Natural killer cell (primary cell): ENCODE data around the gene RTL10. TPM values are rescaled to one million over a fixed set of nuclear protein-coding genes. Genes with fewer than 3 reads are reported as not detected.
A peak's percentile ranks its signal among the peaks of the same experiment; 100 is the strongest.

Source experiments
- ATAC-seq, 3 donors: fragments of 150-1000 bp in 2 of 3; fragments of 200-7000 bp in 1 of 3; cut with Tn5 transposase; 1 replicate in 1 of 3; 2 replicates in 2 of 3; pipeline ENCODE4 v1.10.0; 2021; ENCODE audit warnings: mild to moderate bottlenecking in 2 of 3, moderate library complexity in 2 of 3
- DNase-seq, 2 donors: peaks; one replicate each; pipeline versions ENCODE4 v3.0.0 to v3.0.0-alpha.2; 2013 to 2021; ENCODE audit warnings: mixed read lengths in 1 of 2
- H3K27ac ChIP-seq: one replicate; pipeline ENCODE4 v1.5.1; 2013; ENCODE audit warnings: mild to moderate bottlenecking, low read length
- H3K27me3 ChIP-seq: one replicate; pipeline ENCODE4 v1.6.1; 2013; ENCODE audit warnings: low read length; ENCODE audit not compliant: control insufficient read depth, insufficient read depth
- H3K36me3 ChIP-seq: one replicate; pipeline ENCODE4 v1.6.1; 2013; ENCODE audit warnings: low read length; ENCODE audit not compliant: control insufficient read depth, insufficient read depth
- H3K4me1 ChIP-seq: one replicate; pipeline ENCODE4 v1.6.1; 2013; ENCODE audit warnings: low read length; ENCODE audit not compliant: control insufficient read depth, insufficient read depth
- H3K4me3 ChIP-seq: one replicate; pipeline ENCODE4 v1.5.1; 2013; ENCODE audit warnings: low read length
- H3K9me3 ChIP-seq: one replicate; pipeline ENCODE4 v1.6.1; 2013; ENCODE audit warnings: low read length; ENCODE audit not compliant: control insufficient read depth, insufficient read depth
- H3K27ac Mint-ChIP-seq, 2 donors: one replicate each; pipeline ENCODE4 v1.8.0; 2022; ENCODE audit warnings: mild to moderate bottlenecking in 2 of 2, mixed read lengths in 2 of 2, moderate library complexity in 1 of 2
- H3K27me3 Mint-ChIP-seq, 2 donors: one replicate each; pipeline ENCODE4 v1.8.0; 2022; ENCODE audit warnings: low read depth in 2 of 2, mixed read lengths in 2 of 2
- H3K36me3 Mint-ChIP-seq: one replicate; pipeline ENCODE4 v1.8.0; 2022; ENCODE audit warnings: mixed read lengths
- H3K4me1 Mint-ChIP-seq, 2 donors: one replicate each; pipeline ENCODE4 v1.8.0; 2022; ENCODE audit warnings: mixed read lengths in 2 of 2
- H3K4me3 Mint-ChIP-seq: one replicate; pipeline ENCODE4 v1.8.0; 2022; ENCODE audit warnings: mild to moderate bottlenecking, moderate library complexity, mixed read lengths
- H3K9me3 Mint-ChIP-seq, 2 donors: one replicate each; pipeline ENCODE4 v1.8.0; 2022; ENCODE audit warnings: mixed read lengths in 2 of 2
- CTCF ChIP-seq: fragments of 200-600 bp; IDR thresholded peaks from one replicate; pipeline ENCODE4 v1.8.0; 2022; ENCODE audit warnings: antibody characterized with exemption
- WGBS: methylation state at CpG from one replicate; pipeline ENCODE4 v1.1.7; 2013; ENCODE audit warnings: missing lambda C conversion rate; ENCODE audit not compliant: insufficient coverage; 5-methylcytosine and 5-hydroxymethylcytosine counted together
- intact Hi-C: fragments of 100-400 bp; cut with micrococcal nuclease; formaldehyde crosslinking; loops from one replicate; pipeline ENCODE4 v1.14.2; 2022
- total RNA-seq, 4 donors: library from RNA; stranded (reverse); fragments of 120-200 nt in 1 of 4; gene quantifications; one replicate each; pipeline versions ENCODE4 v1.2.3 to v1.2.4, GENCODE V29; 2013 to 2022

The RTL10 gene
- total RNA-seq, 3 donors from 2014 or later (not counting 1 experiment from before 2014, with no cell fraction given) = 6.4 to 12.5 (median 11.7) TPM

- H3K4me3 Mint-ChIP-seq = no peak overlapping the region
- no peak overlapping the region for H3K27ac ChIP-seq
- intact Hi-C loops = no loop called here
- WGBS = 93% methylated on average over 17 of the region's 17 CpGs
- H3K27me3 ChIP-seq = no peaks in the 10 kb centered on the region
- no peaks in the 10 kb centered on the region for H3K36me3 ChIP-seq
- H3K9me3 Mint-ChIP-seq = no peaks in the 10 kb centered on the region
- peaks cover 44% of the 10 kb centered on the region for H3K4me1 ChIP-seq
- DNase-seq (no peak), ATAC-seq (no peak)
- H3K36me3 Mint-ChIP-seq = no peaks in the 10 kb centered on the region
- H3K9me3 ChIP-seq = no peaks in the 10 kb centered on the region
- no peak overlapping the region for H3K4me3 ChIP-seq
- no peak overlapping the region for H3K27ac Mint-ChIP-seq
- TF ChIP-seq CTCF = no peak
- no peaks in the 10 kb centered on the region for H3K27me3 Mint-ChIP-seq
- H3K4me1 Mint-ChIP-seq = peaks cover 12 to 17% of the 10 kb centered on the region in 2 donors
Measured at GRCh38 chr22:19888131-19888746, 33.6 kb upstream of the RTL10 start.

DNA sequence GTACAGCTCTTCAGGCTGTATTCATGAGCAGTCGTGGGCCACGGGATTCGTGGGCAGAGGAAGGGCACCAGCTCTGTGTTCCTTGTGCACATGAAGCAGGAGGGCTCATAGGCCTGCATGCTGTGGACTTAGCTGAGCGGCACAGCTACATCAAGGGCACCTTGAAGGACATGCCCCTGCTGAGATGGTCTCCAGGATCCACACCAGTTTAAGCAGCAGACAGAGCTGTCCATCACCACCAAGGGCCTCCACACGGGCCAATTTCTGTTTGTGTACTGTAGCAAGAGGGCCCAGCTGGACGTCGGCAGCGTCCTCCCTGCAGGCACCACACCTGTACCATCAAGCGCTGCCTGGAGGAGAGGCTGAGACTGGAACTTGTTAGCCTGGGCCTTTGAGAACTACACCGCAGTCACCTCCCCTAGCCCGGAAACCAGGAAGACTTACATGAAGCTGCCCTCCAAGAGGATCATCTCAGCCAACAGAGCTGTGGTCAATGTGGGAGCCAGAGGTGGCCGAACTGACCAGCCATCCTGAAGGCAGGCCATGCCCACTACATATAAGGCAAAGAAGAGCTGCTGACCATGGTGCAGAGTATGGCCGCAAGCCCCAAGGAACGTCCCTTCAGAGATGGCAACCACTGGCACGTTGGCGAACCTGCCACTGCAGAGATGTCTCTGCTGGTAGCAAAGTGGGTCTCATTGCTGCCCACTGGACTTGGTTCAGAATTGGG is 32.7 kb upstream of the RTL10 start:
- H3K27me3 ChIP-seq = no peaks in the 10 kb centered on the region
- H3K27ac Mint-ChIP-seq = no peak overlapping the region
- no peaks in the 10 kb centered on the region for H3K27me3 Mint-ChIP-seq
- no peaks in the 10 kb centered on the region for H3K9me3 ChIP-seq
- no peak overlapping the region for H3K4me3 ChIP-seq
- WGBS = 86% methylated on average over 16 of the region's 16 CpGs
- TF ChIP-seq CTCF = no peak
- peaks cover 37% of the 10 kb centered on the region for H3K4me1 ChIP-seq
- H3K9me3 Mint-ChIP-seq = no peaks in the 10 kb centered on the region
- peaks cover 12 to 14% of the 10 kb centered on the region in 2 donors for H3K4me1 Mint-ChIP-seq
- no peak overlapping the region for H3K4me3 Mint-ChIP-seq
- H3K36me3 ChIP-seq = no peaks in the 10 kb centered on the region
- no peaks in the 10 kb centered on the region for H3K36me3 Mint-ChIP-seq
- H3K27ac ChIP-seq = no peak overlapping the region
- DNase-seq (no peak), ATAC-seq (no peak)
- intact Hi-C loops = no loop called here

DNA sequence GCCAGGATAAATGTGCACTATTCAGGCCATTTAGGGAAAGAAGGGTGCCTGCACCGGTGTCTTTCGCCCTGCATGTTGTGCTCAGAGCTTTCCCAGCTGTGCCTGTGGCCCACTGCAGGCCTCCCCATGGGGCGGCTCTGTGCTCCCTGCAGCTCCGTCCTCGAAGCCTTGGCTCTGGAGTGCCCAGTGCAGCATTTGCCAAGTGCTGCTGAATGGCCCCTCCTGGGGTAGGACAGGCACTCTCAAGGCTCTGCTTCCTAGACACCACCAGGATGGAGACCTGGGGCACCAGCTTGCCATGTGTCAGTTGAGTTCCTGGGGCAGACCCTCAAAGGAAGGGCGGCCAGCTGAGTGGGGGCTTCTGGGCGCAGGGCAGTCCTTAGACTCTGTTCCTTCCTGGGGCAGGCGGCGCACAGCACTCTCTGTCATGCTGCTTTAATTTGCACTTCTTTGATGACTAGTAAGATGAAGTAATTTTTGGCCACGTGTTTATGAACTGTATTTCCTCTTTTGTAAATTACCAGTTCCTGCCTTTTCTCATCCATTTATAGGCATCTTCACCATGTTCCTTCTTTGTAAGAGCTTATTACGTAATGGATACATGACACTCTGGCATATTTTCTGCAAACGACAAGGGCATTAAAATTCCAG is 32.1 kb upstream of the RTL10 start:
- no peaks in the 10 kb centered on the region for H3K36me3 ChIP-seq
- H3K9me3 Mint-ChIP-seq = no peaks in the 10 kb centered on the region
- no peak overlapping the region for H3K4me3 Mint-ChIP-seq
- no peaks in the 10 kb centered on the region for H3K27me3 ChIP-seq
- H3K9me3 ChIP-seq = no peaks in the 10 kb centered on the region
- peak in 1 of 2 donors; percentile 70 for DNase-seq
- ATAC-seq = peak in 1 of 3 donors; percentile 46
- peaks cover 30% of the 10 kb centered on the region for H3K4me1 ChIP-seq
- intact Hi-C loops = no loop called here
- WGBS = 72% methylated on average over 9 of the region's 12 CpGs
- H3K36me3 Mint-ChIP-seq = no peaks in the 10 kb centered on the region
- TF ChIP-seq CTCF = no peak
- no peak overlapping the region for H3K4me3 ChIP-seq
- no peak overlapping the region for H3K27ac ChIP-seq
- no peaks in the 10 kb centered on the region for H3K27me3 Mint-ChIP-seq
- H3K27ac Mint-ChIP-seq = no peak overlapping the region
- peaks cover 5 to 7% of the 10 kb centered on the region in 2 donors for H3K4me1 Mint-ChIP-seq
